HEK293 (cell line): ENCODE data around the gene MAZ.

Experiments
- CTCF ChIA-PET: fragments of 350-600 bp; formaldehyde crosslinking; extraction: SDS; loops from one replicate; lab custom pipeline; 2021; ENCODE audit warnings: antibody characterized with exemption; lab: Yijun Ruan, JAX
- POLR2A ChIA-PET: fragments of 300-600 bp; formaldehyde crosslinking; extraction: SDS; loops from one replicate; lab custom pipeline; 2020; ENCODE audit warnings: antibody characterized with exemption, inconsistent platforms; lab: Yijun Ruan, JAX
- H3K27ac ChIP-seq: fragments of 200-500 bp; sonication (Bioruptor generic); 2 replicates; pipeline ENCODE4 v1.5.1; 2014; ENCODE audit warnings: low read depth, low read length, control low read depth, inconsistent platforms; ENCODE audit errors: extremely low read depth
- H3K36me3 ChIP-seq, 2 experiments: fragments of 200-500 bp in 1 of 2; sonication (Bioruptor generic) in 1 of 2; 1 replicate in 1 of 2; 2 replicates in 1 of 2; pipeline ENCODE4 v1.5.1; 2014 to 2017; ENCODE audit warnings: inconsistent platforms in 2 of 2, low read length in 2 of 2; ENCODE audit not compliant: control insufficient read depth in 2 of 2, insufficient read depth in 1 of 2
- H3K4me1 ChIP-seq: fragments of 200-500 bp; sonication (Bioruptor generic); 2 replicates; pipeline ENCODE4 v1.5.1; 2014; ENCODE audit warnings: mild to moderate bottlenecking, low read length, inconsistent platforms; ENCODE audit not compliant: control insufficient read depth, insufficient read depth
- H3K4me3 ChIP-seq: 2 replicates; pipeline ENCODE4 v1.5.1; 2011; ENCODE audit warnings: low read depth, mild to moderate bottlenecking, control low read depth, low read length, moderate library complexity
- H3K9me3 ChIP-seq: fragments of 200-500 bp; sonication (Bioruptor generic); 2 replicates; pipeline ENCODE4 v1.5.1; 2014; ENCODE audit warnings: low read depth, low read length, inconsistent platforms; ENCODE audit not compliant: control insufficient read depth, insufficient read depth
- HOXC10 ChIP-seq: sonication (generic); formaldehyde crosslinking; IDR thresholded peaks from 2 replicates; pipeline ENCODE4 v1.8.1; 2023; ENCODE audit warnings: mild to moderate bottlenecking, missing genetic modification reagents
- KLF7 ChIP-seq: fragments of 450-650 bp; formaldehyde crosslinking; IDR thresholded peaks from 2 replicates; pipeline ENCODE4 v1.5.1; 2016; ENCODE audit warnings: missing biosample characterization, missing genetic modification characterization, borderline replicate concordance
- PRDM4 ChIP-seq: fragments of 450-650 bp; formaldehyde crosslinking; IDR thresholded peaks from 2 replicates; pipeline ENCODE4 v1.5.1; 2017; ENCODE audit warnings: missing biosample characterization, missing genetic modification characterization
- SCRT1 ChIP-seq: fragments of 450-650 bp; formaldehyde crosslinking; IDR thresholded peaks from 2 replicates; pipeline ENCODE4 v1.5.1; 2016; ENCODE audit warnings: missing biosample characterization, missing genetic modification characterization, borderline replicate concordance
- TRIM28 ChIP-seq: IDR thresholded peaks from 2 replicates; pipeline ENCODE4 v1.6.1; 2011; ENCODE audit warnings: low read length, control low read depth, borderline replicate concordance
- ZBTB48 ChIP-seq: fragments of 450-650 bp; formaldehyde crosslinking; IDR thresholded peaks from 2 replicates; pipeline ENCODE4 v1.5.1; 2016; ENCODE audit warnings: missing biosample characterization, missing genetic modification characterization
- ZBTB7A ChIP-seq: fragments of 450-650 bp; formaldehyde crosslinking; IDR thresholded peaks from 2 replicates; pipeline ENCODE4 v1.5.1; 2016; ENCODE audit warnings: low read depth, missing biosample characterization, missing genetic modification characterization
- ZNF133 ChIP-seq: fragments of 450-650 bp; formaldehyde crosslinking; IDR thresholded peaks from 2 replicates; pipeline ENCODE4 v1.5.1; 2016; ENCODE audit warnings: missing biosample characterization, missing genetic modification characterization
- ZNF148 ChIP-seq: fragments of 450-650 bp; formaldehyde crosslinking; IDR thresholded peaks from 2 replicates; pipeline ENCODE4 v1.5.0; 2017; ENCODE audit warnings: missing biosample characterization, missing genetic modification characterization, borderline replicate concordance
- ZNF19 ChIP-seq: fragments of 450-650 bp; formaldehyde crosslinking; IDR thresholded peaks from 2 replicates; pipeline ENCODE4; 2016; ENCODE audit warnings: missing biosample characterization, missing genetic modification characterization, low read depth
- ZNF24 ChIP-seq: fragments of 450-650 bp; formaldehyde crosslinking; IDR thresholded peaks from 2 replicates; pipeline ENCODE4 v1.5.1; 2016; ENCODE audit warnings: missing biosample characterization, missing genetic modification characterization
- ZNF302 ChIP-seq: fragments of 450-650 bp; formaldehyde crosslinking; IDR thresholded peaks from 2 replicates; pipeline ENCODE4 v1.5.1; 2016; ENCODE audit warnings: missing biosample characterization, missing genetic modification characterization, low read depth
- ZNF335 ChIP-seq: fragments of 450-650 bp; formaldehyde crosslinking; conservative IDR thresholded peaks from 2 replicates; pipeline ENCODE4 v1.5.1; 2016; ENCODE audit warnings: missing biosample characterization, missing genetic modification characterization
- ZNF621 ChIP-seq: fragments of 450-650 bp; formaldehyde crosslinking; IDR thresholded peaks from 2 replicates; pipeline ENCODE4 v1.5.1; 2017; ENCODE audit warnings: missing biosample characterization, missing genetic modification characterization
- ZNF623 ChIP-seq: fragments of 450-650 bp; formaldehyde crosslinking; IDR thresholded peaks from 2 replicates; pipeline ENCODE4 v1.5.1; 2016; ENCODE audit warnings: missing biosample characterization, missing genetic modification characterization
- ZNF658 ChIP-seq: fragments of 450-650 bp; formaldehyde crosslinking; IDR thresholded peaks from 2 replicates; pipeline ENCODE4; 2016; ENCODE audit warnings: missing biosample characterization, missing genetic modification characterization
- ZNF670 ChIP-seq: fragments of 450-650 bp; formaldehyde crosslinking; IDR thresholded peaks from 2 replicates; pipeline ENCODE4 v1.5.1; 2016; ENCODE audit warnings: missing biosample characterization, missing genetic modification characterization, low read depth
- ZNF791 ChIP-seq: fragments of 450-650 bp; formaldehyde crosslinking; IDR thresholded peaks from 2 replicates; pipeline ENCODE4 v1.5.1; 2016; ENCODE audit warnings: missing biosample characterization, missing genetic modification characterization
- ZNF837 ChIP-seq: fragments of 450-650 bp; formaldehyde crosslinking; IDR thresholded peaks from 2 replicates; pipeline ENCODE4 v1.5.1; 2016; ENCODE audit warnings: missing biosample characterization, missing genetic modification characterization
- ZSCAN16 ChIP-seq: fragments of 450-650 bp; formaldehyde crosslinking; IDR thresholded peaks from 2 replicates; pipeline ENCODE4 v1.5.1; 2016; ENCODE audit warnings: missing biosample characterization, missing genetic modification characterization
- TF ChIP-seq, protein P1 (sequence below): fragments of 450-650 bp; formaldehyde crosslinking; IDR thresholded peaks from 2 replicates; pipeline ENCODE4 v1.5.1; 2016; ENCODE audit warnings: missing biosample characterization, missing genetic modification characterization, borderline replicate concordance
- TF ChIP-seq, protein P2 (sequence below): fragments of 450-650 bp; formaldehyde crosslinking; IDR thresholded peaks from 2 replicates; pipeline ENCODE4 v1.5.1; 2016; ENCODE audit warnings: missing biosample characterization, missing genetic modification characterization

The MAZ gene

GRCh38 chr16:29790183-29790948 is 16.0 kb upstream of the MAZ start, which contains the start of gene KIF22 (continued):
- TF ChIP-seq SCRT1 (no peak), ZSCAN16 (tag by site-specific recombination) (0 out of 2 replicates have a peak, but pooled peaks have one; percentile 21), ZNF623 (tag by site-specific recombination) (no peak)
- TF ChIP-seq, protein P1, sequence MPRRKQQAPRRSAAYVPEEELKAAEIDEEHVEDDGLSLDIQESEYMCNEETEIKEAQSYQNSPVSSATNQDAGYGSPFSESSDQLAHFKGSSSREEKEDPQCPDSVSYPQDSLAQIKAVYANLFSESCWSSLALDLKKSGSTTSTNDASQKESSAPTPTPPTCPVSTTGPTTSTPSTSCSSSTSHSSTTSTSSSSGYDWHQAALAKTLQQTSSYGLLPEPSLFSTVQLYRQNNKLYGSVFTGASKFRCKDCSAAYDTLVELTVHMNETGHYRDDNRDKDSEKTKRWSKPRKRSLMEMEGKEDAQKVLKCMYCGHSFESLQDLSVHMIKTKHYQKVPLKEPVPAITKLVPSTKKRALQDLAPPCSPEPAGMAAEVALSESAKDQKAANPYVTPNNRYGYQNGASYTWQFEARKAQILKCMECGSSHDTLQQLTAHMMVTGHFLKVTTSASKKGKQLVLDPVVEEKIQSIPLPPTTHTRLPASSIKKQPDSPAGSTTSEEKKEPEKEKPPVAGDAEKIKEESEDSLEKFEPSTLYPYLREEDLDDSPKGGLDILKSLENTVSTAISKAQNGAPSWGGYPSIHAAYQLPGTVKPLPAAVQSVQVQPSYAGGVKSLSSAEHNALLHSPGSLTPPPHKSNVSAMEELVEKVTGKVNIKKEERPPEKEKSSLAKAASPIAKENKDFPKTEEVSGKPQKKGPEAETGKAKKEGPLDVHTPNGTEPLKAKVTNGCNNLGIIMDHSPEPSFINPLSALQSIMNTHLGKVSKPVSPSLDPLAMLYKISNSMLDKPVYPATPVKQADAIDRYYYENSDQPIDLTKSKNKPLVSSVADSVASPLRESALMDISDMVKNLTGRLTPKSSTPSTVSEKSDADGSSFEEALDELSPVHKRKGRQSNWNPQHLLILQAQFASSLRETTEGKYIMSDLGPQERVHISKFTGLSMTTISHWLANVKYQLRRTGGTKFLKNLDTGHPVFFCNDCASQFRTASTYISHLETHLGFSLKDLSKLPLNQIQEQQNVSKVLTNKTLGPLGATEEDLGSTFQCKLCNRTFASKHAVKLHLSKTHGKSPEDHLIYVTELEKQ (tag by site-specific recombination) = no peak

DNA sequence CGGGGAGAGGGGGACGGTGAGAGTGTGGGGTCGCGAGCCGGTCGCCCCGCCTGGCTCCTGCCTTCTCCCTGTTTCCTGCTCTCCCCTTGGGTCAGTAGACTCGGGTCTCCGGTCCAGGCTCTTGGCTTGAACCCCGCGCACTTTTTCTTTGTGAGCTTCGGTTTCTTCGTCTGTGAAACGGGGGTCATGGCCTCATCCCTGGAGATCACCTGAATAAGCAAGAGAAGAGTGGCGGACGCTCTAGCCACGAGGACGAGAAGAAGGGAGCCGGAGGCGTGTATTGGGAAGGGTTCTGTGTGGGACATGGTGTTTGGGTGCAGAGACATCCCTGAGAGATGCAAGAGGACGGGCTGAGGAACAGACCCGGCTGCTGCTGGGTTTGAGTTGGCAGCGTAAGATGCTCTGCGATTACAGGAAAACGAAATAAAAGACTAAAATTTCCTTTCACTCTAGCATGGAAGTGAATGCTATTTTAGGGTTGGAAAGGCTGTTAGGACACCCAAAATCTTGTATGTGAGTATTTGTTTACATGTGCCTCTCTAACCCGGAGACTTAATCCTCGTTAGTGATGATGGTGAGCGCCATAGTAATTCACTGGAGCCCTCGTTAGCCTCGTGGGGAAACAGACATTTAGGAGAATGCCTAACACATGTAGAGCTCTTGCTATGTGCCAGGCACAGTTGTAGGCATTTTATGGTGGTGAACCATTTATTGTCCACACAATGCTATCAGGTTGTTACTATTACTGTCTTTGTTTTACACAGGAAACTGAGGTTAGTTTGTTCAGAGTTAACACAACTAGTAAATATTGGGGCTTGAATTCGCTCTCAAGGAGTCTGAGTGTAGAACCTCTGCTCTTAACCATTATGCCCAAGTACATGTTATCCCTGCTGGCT is 15.1 kb upstream of the MAZ start:
- Histone ChIP-seq H3K4me3 (peak overlapping the region; percentile 93), H3K36me3 (peaks cover 0 to 18% of the 10 kb centered on the region in 2 experiments; a peak in 1 of 3 replicates), H3K9me3 (no peaks in the 10 kb centered on the region), H3K4me1 (0 out of 2 replicates have a peak, but pooled peaks cover 2% of the 10 kb centered on the region), H3K27ac (peak overlapping the region; percentile 90)
- ChIA-PET CTCF (interaction anchor here (0.6 to 3.5 kb wide), 8 partner anchors 12 to 745 kb away, joined by 3 to 28 read pairs (median 5); partner anchors contain the start of gene ZG16), POLR2A (interaction anchor here (0.8 to 2.7 kb wide), 14 partner anchors 9 to 182 kb away, joined by 3 to 31 read pairs (median 4); partner anchors contain the start of genes MAZ, PAGR1, PRRT2 and TAOK2)
- TF ChIP-seq HOXC10 (CRISPR knock-in tag) (no peak), ZNF791 (tag by site-specific recombination) (no peak), ZNF670 (tag by site-specific recombination) (no peak), ZNF658 (tag by site-specific recombination) (no peak), PRDM4 (no peak), ZNF837 (tag by site-specific recombination) (no peak), ZBTB7A (no peak), ZNF133 (tag by site-specific recombination) (no peak), ZNF148 (no peak), ZNF621 (tag by site-specific recombination) (no peak), ZNF335 (tag by site-specific recombination) (peak; percentile 70), ZNF24 (tag by site-specific recombination) (peak; percentile 66), ZNF19 (tag by site-specific recombination) (no peak), ZBTB48 (tag by site-specific recombination) (no peak), TRIM28 (no peak), KLF7 (tag by site-specific recombination) (no peak), ZNF302 (tag by site-specific recombination) (no peak)
- TF ChIP-seq, protein P2, sequence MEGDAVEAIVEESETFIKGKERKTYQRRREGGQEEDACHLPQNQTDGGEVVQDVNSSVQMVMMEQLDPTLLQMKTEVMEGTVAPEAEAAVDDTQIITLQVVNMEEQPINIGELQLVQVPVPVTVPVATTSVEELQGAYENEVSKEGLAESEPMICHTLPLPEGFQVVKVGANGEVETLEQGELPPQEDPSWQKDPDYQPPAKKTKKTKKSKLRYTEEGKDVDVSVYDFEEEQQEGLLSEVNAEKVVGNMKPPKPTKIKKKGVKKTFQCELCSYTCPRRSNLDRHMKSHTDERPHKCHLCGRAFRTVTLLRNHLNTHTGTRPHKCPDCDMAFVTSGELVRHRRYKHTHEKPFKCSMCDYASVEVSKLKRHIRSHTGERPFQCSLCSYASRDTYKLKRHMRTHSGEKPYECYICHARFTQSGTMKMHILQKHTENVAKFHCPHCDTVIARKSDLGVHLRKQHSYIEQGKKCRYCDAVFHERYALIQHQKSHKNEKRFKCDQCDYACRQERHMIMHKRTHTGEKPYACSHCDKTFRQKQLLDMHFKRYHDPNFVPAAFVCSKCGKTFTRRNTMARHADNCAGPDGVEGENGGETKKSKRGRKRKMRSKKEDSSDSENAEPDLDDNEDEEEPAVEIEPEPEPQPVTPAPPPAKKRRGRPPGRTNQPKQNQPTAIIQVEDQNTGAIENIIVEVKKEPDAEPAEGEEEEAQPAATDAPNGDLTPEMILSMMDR = no peak
